Right cardiac atrium (tissue), 5 donors: ENCODE results near the gene TSSC4. TPM values are rescaled to one million over a fixed set of nuclear protein-coding genes. Genes with fewer than 3 reads are reported as not detected.

ENCODE experiments used
- ATAC-seq, 2 donors: fragments of 200-7000 bp; cut with Tn5 transposase; one replicate each; pipeline versions ENCODE4 v1.8.0 to v1.9.1; 2020; ENCODE audit warnings: moderate library complexity in 2 of 2, mild to moderate bottlenecking in 1 of 2
- DNase-seq, 3 donors: peaks; one replicate each; pipeline ENCODE4 v3.0.0-alpha.2; 2020
- H3K27ac ChIP-seq: one replicate; pipeline ENCODE4 v1.5.1; 2013; ENCODE audit warnings: mild to moderate bottlenecking, low read length, control low read depth, moderate library complexity
- H3K27me3 ChIP-seq: one replicate; pipeline ENCODE4 v1.6.1; 2013; ENCODE audit not compliant: control insufficient read depth, insufficient read depth
- H3K4me1 ChIP-seq: one replicate; pipeline ENCODE4 v1.6.1; 2013; ENCODE audit warnings: low read length; ENCODE audit not compliant: control insufficient read depth, insufficient read depth
- H3K4me3 ChIP-seq: one replicate; pipeline ENCODE4 v1.5.1; 2013; ENCODE audit warnings: low read length, control low read depth
- H3K9me3 ChIP-seq: one replicate; pipeline ENCODE4 v1.6.1; 2013; ENCODE audit warnings: low read length; ENCODE audit not compliant: control insufficient read depth
- WGBS: extraction: QIAGEN DNeasy Blood & Tissue Kit; methylation state at CpG from one replicate; pipeline ENCODE4 v1.1.7; 2013; 5-methylcytosine and 5-hydroxymethylcytosine counted together
- intact Hi-C, 4 donors: fragments of 100-400 bp; cut with DNase I; formaldehyde crosslinking; loops; one replicate each; pipeline versions ENCODE4 v1.11.0 to v1.14.0; 2022 to 2023
- polyA plus RNA-seq: library from polyadenylated mRNA; stranded (reverse); fragments of 200-250 nt; gene quantifications from one replicate; pipeline ENCODE4 v1.2.3, GENCODE V29; 2013
- total RNA-seq, 4 donors: library from RNA; stranded (reverse); fragmentation: NEBNext Ultra II Directional; extraction: Animal tissue kit (Norgen Biotek cat#: 25700); gene quantifications; one replicate each; pipeline ENCODE4 v1.2.1, GENCODE V29; 2021
- donor health status: healthy with polysubstance abuse.
- donor health status: DM: no; HTN: yes; CAD: no.
- donor health status: DM: no; HTN: no; CAD: no.
- donor health status: DM: no; HTN: yes; CAD: no; lungs with severe emphysema.
- donor health status: DM: yes; HTN: yes; CAD: no.

Gene TSSC4
- total and polyA plus RNA-seq, 5 donors: 30.5 to 50.4 (median 35.4) TPM

DNA sequence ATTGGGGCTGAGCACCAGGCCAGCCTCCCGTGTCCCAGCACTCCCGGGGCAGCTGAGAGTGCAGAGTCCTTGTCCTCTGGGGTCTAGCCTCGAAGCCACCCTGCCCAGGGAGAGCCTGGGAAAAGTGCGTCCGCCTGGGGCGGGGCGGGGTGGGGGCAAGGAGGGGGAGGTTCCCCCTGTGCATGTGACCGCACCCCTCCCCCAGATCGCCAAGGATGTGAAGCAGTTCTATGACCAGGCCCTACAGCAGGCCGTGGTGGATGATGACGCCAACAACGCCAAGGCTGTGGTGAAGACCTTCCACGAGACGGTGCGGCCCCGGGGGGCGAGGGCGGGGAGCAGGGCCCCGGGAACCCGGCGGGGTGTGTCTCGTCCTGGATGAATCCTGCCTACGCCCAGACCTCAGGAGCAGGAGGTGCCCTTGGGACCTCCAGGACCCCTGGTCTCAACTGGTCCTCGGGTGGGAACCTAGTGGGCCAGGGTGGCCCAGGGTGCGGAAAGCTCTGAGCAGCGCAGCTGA lies 5.3 kb upstream of the TSSC4 start:
- H3K4me1 ChIP-seq: peaks cover 8% of the 10 kb centered on the region
- WGBS: 85% methylated on average over 26 of the region's 26 CpGs
- no peaks in the 10 kb centered on the region for H3K9me3 ChIP-seq
- ATAC-seq (no peak), DNase-seq (peak in 2 of 3 donors; percentile 60 to 63)
- no peak overlapping the region for H3K27ac ChIP-seq
- no peak overlapping the region for H3K4me3 ChIP-seq
- intact Hi-C loops: no loop called here
- no peaks in the 10 kb centered on the region for H3K27me3 ChIP-seq

DNA sequence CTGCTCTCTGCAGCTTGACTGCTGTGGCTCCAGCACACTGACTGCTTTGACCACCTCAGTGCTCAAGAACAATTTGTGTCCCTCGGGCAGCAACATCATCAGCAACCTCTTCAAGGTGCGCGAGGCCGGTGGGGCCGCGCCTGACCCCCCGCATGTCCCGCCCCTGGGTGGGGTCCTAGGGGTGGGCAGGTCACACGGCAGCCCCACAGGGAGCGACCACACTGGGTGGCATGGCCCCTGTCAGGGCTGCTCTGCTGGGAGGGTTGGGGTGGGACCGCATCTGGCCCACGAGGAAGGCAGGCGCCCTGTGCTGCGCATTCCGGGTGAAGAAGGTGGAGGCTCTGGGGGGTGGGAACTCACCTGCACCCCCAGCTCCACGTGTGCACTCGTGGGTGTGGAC lies 4.7 kb upstream of the TSSC4 start:
- Histone ChIP-seq H3K27me3 (no peaks in the 10 kb centered on the region), H3K4me1 (peaks cover 5% of the 10 kb centered on the region), H3K27ac (no peak overlapping the region), H3K9me3 (no peaks in the 10 kb centered on the region), H3K4me3 (no peak overlapping the region)
- 87% methylated on average over 17 of the region's 17 CpGs for WGBS
- ATAC-seq (no peak), DNase-seq (peak in 2 of 3 donors; percentile 52 to 54)
- intact Hi-C loops: no loop called here

DNA sequence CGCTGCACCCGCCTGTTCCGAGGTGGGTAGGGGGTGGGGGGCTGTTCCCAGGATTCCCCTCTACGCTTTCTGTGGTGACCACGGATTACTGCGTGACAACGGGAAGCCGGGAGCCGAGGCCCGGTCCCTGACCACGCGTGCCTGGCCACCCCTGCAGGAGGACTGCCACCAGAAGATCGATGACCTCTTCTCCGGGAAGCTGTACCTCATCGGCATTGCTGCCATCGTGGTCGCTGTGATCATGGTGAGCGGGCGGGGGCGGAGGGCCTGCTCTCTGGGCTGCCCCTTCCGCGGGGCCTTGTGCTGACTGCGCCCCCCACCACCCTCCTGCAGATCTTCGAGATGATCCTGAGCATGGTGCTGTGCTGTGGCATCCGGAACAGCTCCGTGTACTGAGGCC lies 4.1 kb upstream of the TSSC4 start:
- peaks cover 8% of the 10 kb centered on the region for H3K4me1 ChIP-seq
- no peak overlapping the region for H3K27ac ChIP-seq
- peak in 2 of 3 donors; percentile 39 to 58 for DNase-seq
- H3K9me3 ChIP-seq: no peaks in the 10 kb centered on the region
- WGBS: 88% methylated on average over 26 of the region's 26 CpGs
- no peaks in the 10 kb centered on the region for H3K27me3 ChIP-seq
- ATAC-seq: no peak
- intact Hi-C loops: no loop called here
- no peak overlapping the region for H3K4me3 ChIP-seq

DNA sequence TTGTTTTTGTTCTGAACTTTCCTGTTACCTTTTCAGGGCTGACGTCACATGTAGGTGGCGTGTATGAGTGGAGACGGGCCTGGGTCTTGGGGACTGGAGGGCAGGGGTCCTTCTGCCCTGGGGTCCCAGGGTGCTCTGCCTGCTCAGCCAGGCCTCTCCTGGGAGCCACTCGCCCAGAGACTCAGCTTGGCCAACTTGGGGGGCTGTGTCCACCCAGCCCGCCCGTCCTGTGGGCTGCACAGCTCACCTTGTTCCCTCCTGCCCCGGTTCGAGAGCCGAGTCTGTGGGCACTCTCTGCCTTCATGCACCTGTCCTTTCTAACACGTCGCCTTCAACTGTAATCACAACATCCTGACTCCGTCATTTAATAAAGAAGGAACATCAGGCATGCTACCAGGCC lies 3.5 kb upstream of the TSSC4 start:
- peaks cover 13% of the 10 kb centered on the region for H3K4me1 ChIP-seq
- no peak for ATAC-seq

DNA sequence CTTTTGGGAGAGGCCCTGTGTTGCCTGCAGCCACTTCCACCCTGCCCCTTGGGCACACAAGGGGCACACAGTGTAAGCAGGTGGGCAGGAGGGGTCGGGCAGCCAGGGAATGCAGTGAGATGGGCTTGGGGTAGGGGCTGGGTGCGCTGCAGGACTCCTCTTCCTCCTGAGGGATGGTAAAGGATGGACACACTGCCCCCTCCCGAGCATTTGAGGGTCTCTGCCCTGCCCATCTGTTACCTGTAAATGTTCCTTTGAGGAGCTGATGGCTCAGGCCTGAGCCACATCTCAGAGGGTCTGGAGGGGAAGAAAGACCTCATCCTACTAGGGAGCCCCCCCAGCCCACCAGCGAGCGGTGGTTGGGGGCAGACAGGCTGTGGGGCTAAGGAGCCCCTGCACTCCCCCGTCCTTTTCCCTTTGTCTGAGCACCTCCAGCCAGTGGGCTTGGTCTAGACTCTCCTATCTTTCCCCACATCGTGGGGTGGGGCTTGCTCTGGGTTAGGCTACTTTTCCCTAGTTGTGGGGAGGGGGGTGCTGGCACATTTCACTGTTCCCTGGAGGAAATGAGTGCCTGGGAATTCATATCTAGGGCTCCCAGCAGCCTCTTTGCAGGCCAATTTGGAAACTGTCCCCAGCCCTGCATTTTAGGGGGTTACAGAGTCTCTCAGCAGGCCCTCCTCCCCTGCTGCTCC lies 1.7 kb upstream of the TSSC4 start:
- DNase-seq (no peak), ATAC-seq (no peak)
- intact Hi-C loops: no loop called here
- 54% methylated on average over 7 of the region's 7 CpGs for WGBS
- Histone ChIP-seq H3K27me3 (no peaks in the 10 kb centered on the region), H3K4me1 (peaks cover 13% of the 10 kb centered on the region), H3K9me3 (no peaks in the 10 kb centered on the region), H3K27ac (peak overlapping the region; percentile 94), H3K4me3 (no peak overlapping the region)

More for the DNA sequence above, 3.5 kb upstream of the TSSC4 start:
- Histone ChIP-seq H3K27ac (no peak overlapping the region), H3K27me3 (no peaks in the 10 kb centered on the region), H3K9me3 (no peaks in the 10 kb centered on the region), H3K4me3 (no peak overlapping the region)
- peak in 1 of 3 donors; percentile 31 for DNase-seq
- intact Hi-C loops: no loop called here
- 92% methylated on average over 12 of the region's 12 CpGs for WGBS

DNA sequence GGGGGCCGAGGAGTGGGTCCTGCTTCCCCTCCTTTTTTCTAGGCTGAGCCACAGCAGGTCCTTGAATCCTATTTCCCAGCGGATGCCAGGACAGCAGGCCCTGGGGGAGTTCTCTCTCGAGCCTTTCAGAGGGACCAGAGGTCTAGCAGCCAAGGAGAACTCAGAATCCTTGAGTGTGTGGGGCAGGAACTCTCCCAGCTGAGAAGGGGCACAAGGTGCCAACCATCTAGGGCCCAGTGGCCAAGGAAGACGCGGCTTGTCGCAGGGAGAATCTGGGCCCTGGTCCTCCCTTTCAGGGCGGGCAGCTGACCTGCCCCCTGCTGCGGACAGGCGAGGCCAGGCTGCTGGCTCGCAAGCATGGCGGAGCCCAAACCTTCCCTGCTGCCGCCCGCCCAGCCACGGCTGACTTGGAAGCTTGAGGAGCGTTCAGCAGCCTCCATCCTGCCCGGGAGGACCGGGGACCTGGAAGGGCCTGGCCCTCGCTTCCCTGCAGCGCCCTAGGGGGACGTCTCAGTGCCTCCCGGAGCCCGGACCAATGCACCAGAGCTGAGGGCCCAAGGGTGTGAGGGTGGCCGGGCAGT lies 972 bp upstream of the TSSC4 start:
- no peaks in the 10 kb centered on the region for H3K27me3 ChIP-seq
- H3K27ac ChIP-seq: peak overlapping the region; percentile 94
- DNase-seq (no peak), ATAC-seq (no peak)
- WGBS: 9% methylated on average over 23 of the region's 23 CpGs
- peaks cover 13% of the 10 kb centered on the region for H3K4me1 ChIP-seq
- intact Hi-C loops: loop anchor here in 1 of 4 donors (5.0 kb wide), 1 partner anchor 87 kb away; no protein-coding TSS in a partner anchor
- H3K4me3 ChIP-seq: peak overlapping the region; percentile 48
- no peaks in the 10 kb centered on the region for H3K9me3 ChIP-seq

DNA sequence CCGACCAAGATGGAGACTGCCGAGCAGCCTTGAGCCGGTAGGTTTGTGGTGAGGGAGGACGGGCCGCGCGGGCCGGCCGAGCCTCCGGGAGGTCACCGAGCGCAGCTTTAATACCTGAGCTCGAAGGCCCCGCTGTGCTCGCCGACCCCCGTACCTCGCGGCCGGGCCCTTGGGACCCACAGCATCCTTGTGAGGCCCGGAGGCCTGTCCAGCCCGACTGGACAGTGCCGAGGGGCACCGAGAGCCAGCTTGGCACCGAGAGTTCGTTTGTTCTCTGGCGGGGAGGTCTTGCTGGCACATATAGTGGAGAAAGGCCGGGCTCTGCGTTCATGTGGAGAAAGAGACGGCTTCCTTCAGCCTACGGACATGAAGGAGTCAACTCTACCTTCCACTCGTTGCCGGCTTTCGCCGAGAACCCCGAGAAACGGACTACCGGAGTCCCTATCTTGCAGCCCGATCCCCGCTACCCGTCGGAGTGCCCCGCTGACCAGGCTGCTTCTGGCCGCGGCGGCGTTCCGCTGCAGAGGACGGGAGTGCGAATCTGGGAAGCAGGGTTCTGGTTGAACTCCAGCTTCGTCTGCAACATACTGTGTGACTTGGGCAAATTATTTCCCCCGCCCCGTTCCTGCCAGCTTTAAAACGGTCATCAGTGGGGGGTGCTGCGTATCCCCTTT lies 349 bp downstream of the TSSC4 start:
- Histone ChIP-seq H3K4me1 (peaks cover 13% of the 10 kb centered on the region), H3K27ac (peak overlapping the region; percentile 69), H3K4me3 (peak overlapping the region; percentile 68), H3K9me3 (no peaks in the 10 kb centered on the region), H3K27me3 (no peaks in the 10 kb centered on the region)
- WGBS: under 1% methylated on average over 55 of the region's 55 CpGs
- no peak for DNase-seq
- ATAC-seq: peak; percentile 4 to 12
- intact Hi-C loops: loop anchor here in 1 of 4 donors (5.0 kb wide), 1 partner anchor 89 kb away; no protein-coding TSS in a partner anchor

DNA sequence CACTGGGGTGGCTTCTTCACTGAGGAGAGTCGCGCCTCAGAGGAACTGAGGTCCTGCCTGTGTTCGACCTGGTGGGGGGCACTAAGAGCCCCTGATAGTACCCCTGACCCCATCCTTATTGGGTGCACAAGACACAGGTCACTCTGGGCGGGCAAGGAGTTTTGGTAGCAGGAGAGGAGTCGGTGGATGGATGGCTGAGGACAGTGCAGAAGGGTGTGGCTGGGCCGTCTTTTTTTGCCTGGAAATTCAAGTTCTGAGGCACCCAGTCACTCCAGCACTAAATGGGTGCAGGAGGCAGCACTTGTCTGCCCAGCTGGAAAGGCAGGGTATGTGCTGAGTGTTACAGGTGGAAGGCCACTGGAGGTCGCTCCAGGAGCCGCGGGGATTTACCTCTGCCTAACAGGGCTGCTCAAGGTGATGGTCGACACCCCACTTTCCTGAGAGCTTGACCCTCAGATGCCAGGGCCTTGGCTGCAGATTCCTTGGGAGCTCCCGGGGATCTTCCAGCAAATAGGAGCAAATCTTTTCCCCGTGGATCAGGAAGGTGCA lies 960 bp downstream of the TSSC4 start:
- no peak for DNase-seq
- Histone ChIP-seq H3K4me3 (peak overlapping the region; percentile 68), H3K4me1 (peaks cover 13% of the 10 kb centered on the region), H3K9me3 (no peaks in the 10 kb centered on the region), H3K27me3 (no peaks in the 10 kb centered on the region), H3K27ac (no peak overlapping the region)
- no peak for ATAC-seq
- intact Hi-C loops: loop anchor here in 1 of 4 donors (5.0 kb wide), 1 partner anchor 89 kb away; no protein-coding TSS in a partner anchor
- 44% methylated on average over 12 of the region's 12 CpGs for WGBS

DNA sequence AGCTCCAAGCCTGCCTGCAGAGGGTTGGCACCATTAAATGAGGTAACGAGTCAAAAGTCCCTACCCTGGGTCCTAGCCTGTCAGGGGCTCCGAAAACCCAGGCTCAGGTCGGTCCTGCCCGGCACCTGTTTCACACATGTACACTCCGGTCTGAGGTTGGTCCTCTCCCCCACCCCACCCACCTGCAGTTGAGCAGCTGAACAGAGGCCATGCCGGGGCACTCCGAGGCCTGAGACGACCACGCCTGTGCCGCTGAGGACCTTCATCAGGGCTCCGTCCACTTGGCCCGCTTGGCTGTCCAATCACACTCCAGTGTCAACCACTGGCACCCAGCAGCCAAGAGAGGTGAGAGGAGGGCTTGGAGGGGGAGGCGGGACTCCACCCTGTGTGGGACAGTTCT lies 1.6 kb downstream of the TSSC4 start:
- DNase-seq (no peak), ATAC-seq (no peak)
- Histone ChIP-seq H3K9me3 (no peaks in the 10 kb centered on the region), H3K4me3 (no peak overlapping the region), H3K4me1 (peaks cover 13% of the 10 kb centered on the region), H3K27me3 (no peaks in the 10 kb centered on the region), H3K27ac (no peak overlapping the region)
- 88% methylated on average over 13 of the region's 13 CpGs for whole genome bisulfite sequencing
- intact Hi-C loops: loop anchor here in 1 of 4 donors (5.0 kb wide), 1 partner anchor 90 kb away; no protein-coding TSS in a partner anchor

DNA sequence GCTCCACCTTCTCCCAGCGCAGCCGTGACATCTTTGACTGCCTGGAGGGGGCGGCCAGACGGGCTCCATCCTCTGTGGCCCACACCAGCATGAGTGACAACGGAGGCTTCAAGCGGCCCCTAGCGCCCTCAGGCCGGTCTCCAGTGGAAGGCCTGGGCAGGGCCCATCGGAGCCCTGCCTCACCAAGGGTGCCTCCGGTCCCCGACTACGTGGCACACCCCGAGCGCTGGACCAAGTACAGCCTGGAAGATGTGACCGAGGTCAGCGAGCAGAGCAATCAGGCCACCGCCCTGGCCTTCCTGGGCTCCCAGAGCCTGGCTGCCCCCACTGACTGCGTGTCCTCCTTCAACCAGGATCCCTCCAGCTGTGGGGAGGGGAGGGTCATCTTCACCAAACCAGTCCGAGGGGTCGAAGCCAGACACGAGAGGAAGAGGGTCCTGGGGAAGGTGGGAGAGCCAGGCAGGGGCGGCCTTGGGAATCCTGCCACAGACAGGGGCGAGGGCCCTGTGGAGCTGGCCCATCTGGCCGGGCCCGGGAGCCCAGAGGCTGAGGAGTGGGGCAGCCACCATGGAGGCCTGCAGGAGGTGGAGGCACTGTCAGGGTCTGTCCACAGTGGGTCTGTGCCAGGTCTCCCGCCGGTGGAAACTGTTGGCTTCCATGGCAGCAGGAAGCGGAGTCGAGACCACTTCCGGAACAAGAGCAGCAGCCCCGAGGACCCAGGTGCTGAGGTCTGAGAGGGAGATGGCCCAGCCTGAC lies 2.5 kb downstream of the TSSC4 start:
- no peak overlapping the region for H3K27ac ChIP-seq
- peaks cover 13% of the 10 kb centered on the region for H3K4me1 ChIP-seq
- ATAC-seq (no peak), DNase-seq (no peak)
- intact Hi-C loops: loop anchor here in 1 of 4 donors (5.0 kb wide), 1 partner anchor 91 kb away; no protein-coding TSS in a partner anchor
- H3K9me3 ChIP-seq: no peaks in the 10 kb centered on the region
- WGBS: 82% methylated on average over 31 of the region's 31 CpGs
- H3K4me3 ChIP-seq: no peak overlapping the region
- H3K27me3 ChIP-seq: no peaks in the 10 kb centered on the region
